HG03135 (cell line): ENCODE data around the gene GRM8.
"Not testable (repeated sequence)": the region's sequence is repeated elsewhere in the genome, so short reads cannot be mapped to it uniquely, and the experiment has no call there.

Experiments
- ATAC-seq: cut with Tn5 transposase; IDR thresholded peaks from one replicate; pipeline ENCODE4 v1.9.1; 2021; ENCODE audit warnings: mild to moderate bottlenecking, moderate library complexity; ENCODE audit not compliant: unreplicated experiment

Gene GRM8

GRCh38 chr7:126685018-126685573, 567.6 kb downstream of the GRM8 start:
- ATAC-seq = no peak

GRCh38 chr7:126682176-126682575, 570.6 kb downstream of the GRM8 start:
- ATAC-seq = no peak

GRCh38 chr7:126668762-126669161, 584.0 kb downstream of the GRM8 start:
- ATAC-seq = not testable (repeated sequence)

- no peak for ATAC-seq
Observed at GRCh38 chr7:126668367-126668752, 584.4 kb downstream of the GRM8 start.

- no peak for ATAC-seq
Observed at GRCh38 chr7:126667742-126668366, 584.9 kb downstream of the GRM8 start.

- no peak for ATAC-seq
Observed at GRCh38 chr7:126662856-126663255, 589.9 kb downstream of the GRM8 start.

GRCh38 chr7:126659124-126659523, 593.6 kb downstream of the GRM8 start:
- peak; percentile 78 for ATAC-seq

- peak; percentile 20 for ATAC-seq
Observed at GRCh38 chr7:126658684-126659083, 594.1 kb downstream of the GRM8 start.

GRCh38 chr7:126657599-126658358, 595.0 kb downstream of the GRM8 start:
- peak; percentile 74 for ATAC-seq

GRCh38 chr7:126657137-126657536, 595.6 kb downstream of the GRM8 start:
- no peak for ATAC-seq

- ATAC-seq = no peak
Observed at GRCh38 chr7:126656165-126656564, 596.6 kb downstream of the GRM8 start.

GRCh38 chr7:126637538-126637937, 615.2 kb downstream of the GRM8 start:
- ATAC-seq = no peak

GRCh38 chr7:126635545-126635944, 617.2 kb downstream of the GRM8 start:
- ATAC-seq = no peak

GRCh38 chr7:126608339-126608776, 644.4 kb downstream of the GRM8 start:
- no peak for ATAC-seq

GRCh38 chr7:126606331-126606730, 646.4 kb downstream of the GRM8 start:
- ATAC-seq = no peak

GRCh38 chr7:126605553-126605952, 647.2 kb downstream of the GRM8 start:
- ATAC-seq = no peak

- no peak for ATAC-seq
Observed at GRCh38 chr7:126605056-126605455, 647.7 kb downstream of the GRM8 start.

GRCh38 chr7:126589068-126589684, 663.6 kb downstream of the GRM8 start:
- ATAC-seq = no peak

GRCh38 chr7:126578338-126578737, 674.4 kb downstream of the GRM8 start:
- no peak for ATAC-seq

GRCh38 chr7:126574276-126575250, 678.2 kb downstream of the GRM8 start:
- no peak for ATAC-seq

- ATAC-seq = no peak
Observed at GRCh38 chr7:126570845-126571244, 681.9 kb downstream of the GRM8 start.
